H1 (cell line): ENCODE data around the gene PRDX2. TPM values are rescaled to one million over a fixed set of nuclear protein-coding genes. Genes with fewer than 3 reads are reported as not detected.
A peak's percentile ranks its signal among the peaks of the same experiment; 100 is the strongest.

Source experiments
- CBX8 ChIP-seq: fragments of 300-800, 300-1000 bp; sonication (generic); IDR thresholded peaks from 2 replicates; pipeline ENCODE4 v1.7.1; 2016; ENCODE audit warnings: low read depth, low read length, borderline replicate concordance
- CEBPB ChIP-seq: IDR thresholded peaks from 2 replicates; pipeline ENCODE4 v1.6.1; 2012; ENCODE audit warnings: low read depth, low read length
- CTBP2 ChIP-seq: IDR thresholded peaks from 2 replicates; pipeline ENCODE4 v1.7.0; 2011; ENCODE audit warnings: borderline replicate concordance, mild to moderate bottlenecking, moderate library complexity, mixed read lengths, low read length; ENCODE audit not compliant: insufficient read depth, insufficient read length
- EZH2 ChIP-seq: fragments of 200-600 bp; sonication (generic); IDR thresholded peaks from 2 replicates; pipeline ENCODE4 v1.7.1; 2012; ENCODE audit warnings: low read depth, mild to moderate bottlenecking, moderate library complexity, low read length, inconsistent platforms; ENCODE audit not compliant: severe bottlenecking
- JUN ChIP-seq: IDR thresholded peaks from 2 replicates; pipeline ENCODE4 v1.6.1; 2011; ENCODE audit warnings: low read depth, mild to moderate bottlenecking, improper control_type of control experiment, low read length
- JUND ChIP-seq: IDR thresholded peaks from 2 replicates; pipeline ENCODE4 v1.6.1; 2011; ENCODE audit warnings: mild to moderate bottlenecking, improper control_type of control experiment, low read length
- KDM5A ChIP-seq: fragments of 200-600 bp; IDR thresholded peaks from 2 replicates; pipeline ENCODE4 v1.7.1; 2012; ENCODE audit warnings: mild to moderate bottlenecking, low read length, inconsistent platforms, mixed read lengths
- POLR2AphosphoS5 ChIP-seq: IDR thresholded peaks from 2 replicates; pipeline ENCODE4 v1.6.1; 2011; ENCODE audit warnings: low read depth, low read length
- RFX5 ChIP-seq: IDR thresholded peaks from 2 replicates; pipeline ENCODE4 v1.6.1; 2011; ENCODE audit warnings: low read depth, low read length, improper control_type of control experiment, borderline replicate concordance
- TAF1 ChIP-seq: IDR thresholded peaks from 2 replicates; pipeline ENCODE4 v1.6.1; 2011; ENCODE audit warnings: mild to moderate bottlenecking, low read depth, low read length
- TCF12 ChIP-seq: IDR thresholded peaks from 2 replicates; pipeline ENCODE4 v1.6.1; 2011; ENCODE audit warnings: low read depth, mild to moderate bottlenecking, low read length
- TEAD4 ChIP-seq: IDR thresholded peaks from 2 replicates; pipeline ENCODE4 v1.6.1; 2012; ENCODE audit warnings: low read depth, low read length, inconsistent platforms, mixed read lengths
- polyA plus RNA-seq, 7 experiments: library from polyadenylated mRNA; depleted of rRNA in 3 of 7; stranded (reverse) in 5 of 7; unstranded in 2 of 7; fragments of >200 nt in 5 of 7; fragments of 200-250 nt in 2 of 7; gene quantifications; 1 replicate in 5 of 7; 2 replicates in 1 of 7; 4 replicates in 1 of 7; pipeline versions ENCODE4 v1.2.1 to v1.2.3, GENCODE V29; 2011 to 2013; ENCODE audit warnings: missing spikeins in 2 of 7, mixed read lengths in 2 of 7
- total RNA-seq: library from RNA; stranded (reverse); fragmentation: NEBNext Ultra II Directional; extraction: Animal tissue kit (Norgen Biotek cat#: 25700); gene quantifications from 2 replicates; pipeline ENCODE4 v1.2.1, GENCODE V29; 2021

PRDX2 gene
- total and polyA plus RNA-seq, 2 of the 8 experiments (the other 6 are each of a cell fraction or from before 2014, with no cell fraction given) = 380 to 748 TPM

DNA sequence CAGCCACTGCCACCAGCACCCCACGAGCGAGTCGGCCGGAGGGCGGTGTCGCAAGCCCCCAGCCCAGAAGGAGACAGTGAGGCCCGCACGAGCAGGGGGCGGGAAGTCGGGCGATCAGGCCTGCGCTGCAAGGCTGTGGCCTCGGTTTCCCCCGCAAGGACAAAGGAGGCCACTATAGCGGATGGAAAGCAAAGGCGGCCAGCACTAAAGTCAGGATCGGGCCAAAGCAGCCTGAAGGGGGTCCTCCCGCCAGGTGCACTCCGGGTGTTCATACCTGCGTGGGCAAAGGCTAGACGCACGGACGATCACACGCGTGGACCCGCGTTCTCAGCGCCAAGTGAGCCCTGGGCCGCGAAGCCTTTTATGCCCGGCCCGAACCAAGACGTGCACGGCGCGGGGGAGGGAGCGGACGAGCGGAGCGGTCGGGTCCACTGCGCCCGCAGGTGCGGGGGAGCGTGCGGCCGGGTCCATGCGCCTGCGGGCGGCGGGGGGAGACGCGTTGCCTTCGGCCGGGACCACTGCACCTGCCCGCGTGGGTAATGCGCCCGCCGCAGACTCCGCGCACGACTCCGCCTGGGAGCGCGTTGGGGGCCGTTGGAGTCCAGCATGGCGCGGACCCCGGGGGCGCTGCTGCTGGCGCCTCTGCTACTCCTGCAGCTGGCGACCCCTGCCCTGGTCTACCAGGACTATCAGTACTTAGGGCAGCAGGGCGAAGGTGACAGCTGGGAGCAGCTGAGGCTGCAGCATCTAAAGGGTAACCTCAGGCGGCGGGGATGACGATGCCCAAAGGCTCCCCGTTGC lies at the start of gene PRDX2, which contains the start of gene THSD8 (continued):
- TF ChIP-seq RFX5 (no peak), JUND (peak; percentile 98), POLR2AphosphoS5 (peak; percentile 91), TCF12 (peak; percentile 85; the same call in 1 of the 2 replicates), TAF1 (peak; percentile 86), CTBP2 (peak; percentile 31), KDM5A (no peak), EZH2 (no peak), CEBPB (no peak), CBX8 (no peak), JUN (no peak), TEAD4 (no peak)
